NCI-H748 treated with DMSO at 0.1 percent for 48 hours (cell line): Measurements from ENCODE around the gene ERC1.
"Not testable (repeated sequence)": the region's sequence is repeated elsewhere in the genome, so short reads cannot be mapped to it uniquely, and the experiment has no call there.

Experiments
- DNase-seq: peaks from one replicate; lab custom pipeline; 2025; lab: John Stamatoyannopoulos, UW

ERC1 gene

GRCh38 chr12:1319212-1319611 lies 328.2 kb downstream of the ERC1 start:
- no peak for DNase-seq

- DNase-seq = no peak
These were observed 329.0 kb downstream of the ERC1 start for GRCh38 chr12:1320021-1320420.

DNA sequence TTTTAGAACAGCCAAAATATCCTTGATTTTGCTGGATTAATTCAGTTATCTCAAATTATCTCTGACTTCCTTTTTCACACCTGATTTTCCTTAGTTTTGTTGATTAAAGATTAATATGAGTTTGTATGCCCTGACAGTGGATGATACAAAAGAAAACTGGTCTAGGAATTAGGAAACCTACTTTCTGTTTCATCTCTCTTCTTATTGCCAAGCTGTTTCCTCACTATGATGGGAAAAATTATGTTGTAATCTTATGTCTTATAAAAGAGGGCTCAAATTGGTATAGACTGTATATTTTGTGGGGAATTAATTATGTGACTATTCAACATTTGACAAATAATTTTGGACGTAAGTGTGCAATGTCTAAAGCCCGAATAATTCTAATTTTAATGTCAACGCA lies 331.8 kb downstream of the ERC1 start:
- DNase-seq = no peak

- no peak for DNase-seq
These were observed 333.1 kb downstream of the ERC1 start for GRCh38 chr12:1324099-1324498.

DNA sequence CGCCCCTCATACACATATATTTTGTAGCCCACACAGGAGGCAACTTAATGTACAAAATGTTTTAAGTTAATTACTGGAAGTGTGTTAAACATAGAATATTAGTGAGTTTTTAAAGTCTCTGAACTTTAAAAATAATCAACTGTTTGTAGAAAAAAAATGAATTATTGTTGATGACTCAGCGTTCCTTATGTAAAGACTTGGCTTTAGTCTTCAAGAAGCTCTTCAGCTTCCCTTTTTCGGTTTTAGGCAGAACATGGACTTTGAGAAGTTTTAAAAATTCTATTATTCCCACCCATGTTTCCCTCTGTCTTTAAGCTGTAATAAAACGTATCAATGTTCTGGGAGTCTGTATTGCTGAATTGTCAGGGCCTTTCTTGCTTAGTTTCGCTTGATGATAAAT lies 333.9 kb downstream of the ERC1 start:
- DNase-seq = no peak

DNA sequence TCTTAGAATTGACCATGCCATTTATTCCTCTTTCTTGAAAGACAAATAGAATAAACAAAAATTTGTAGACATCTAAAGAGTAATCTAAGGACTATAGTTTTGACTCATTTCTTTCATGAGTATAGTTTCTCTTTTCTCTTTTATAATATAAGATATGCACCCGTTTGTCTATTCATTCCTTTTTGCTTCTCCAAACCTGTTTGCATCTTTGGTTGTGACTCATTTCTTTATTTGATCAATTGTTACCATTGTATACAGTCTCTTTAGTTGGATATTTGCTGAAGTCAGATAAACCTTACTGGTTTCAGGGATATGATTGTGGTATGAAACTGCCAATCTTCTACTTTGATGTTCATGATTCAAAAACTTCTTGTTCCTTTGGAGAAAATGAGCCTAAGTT lies 334.6 kb downstream of the ERC1 start:
- no peak for DNase-seq

GRCh38 chr12:1326258-1326657 lies 335.2 kb downstream of the ERC1 start:
- DNase-seq = no peak

GRCh38 chr12:1328391-1328790 lies 337.4 kb downstream of the ERC1 start:
- DNase-seq = no peak

- DNase-seq = no peak
These were observed 338.9 kb downstream of the ERC1 start for GRCh38 chr12:1329784-1330476.

GRCh38 chr12:1330477-1330827 lies 339.4 kb downstream of the ERC1 start:
- no peak for DNase-seq

GRCh38 chr12:1332327-1332726 lies 341.3 kb downstream of the ERC1 start:
- DNase-seq = no peak

DNA sequence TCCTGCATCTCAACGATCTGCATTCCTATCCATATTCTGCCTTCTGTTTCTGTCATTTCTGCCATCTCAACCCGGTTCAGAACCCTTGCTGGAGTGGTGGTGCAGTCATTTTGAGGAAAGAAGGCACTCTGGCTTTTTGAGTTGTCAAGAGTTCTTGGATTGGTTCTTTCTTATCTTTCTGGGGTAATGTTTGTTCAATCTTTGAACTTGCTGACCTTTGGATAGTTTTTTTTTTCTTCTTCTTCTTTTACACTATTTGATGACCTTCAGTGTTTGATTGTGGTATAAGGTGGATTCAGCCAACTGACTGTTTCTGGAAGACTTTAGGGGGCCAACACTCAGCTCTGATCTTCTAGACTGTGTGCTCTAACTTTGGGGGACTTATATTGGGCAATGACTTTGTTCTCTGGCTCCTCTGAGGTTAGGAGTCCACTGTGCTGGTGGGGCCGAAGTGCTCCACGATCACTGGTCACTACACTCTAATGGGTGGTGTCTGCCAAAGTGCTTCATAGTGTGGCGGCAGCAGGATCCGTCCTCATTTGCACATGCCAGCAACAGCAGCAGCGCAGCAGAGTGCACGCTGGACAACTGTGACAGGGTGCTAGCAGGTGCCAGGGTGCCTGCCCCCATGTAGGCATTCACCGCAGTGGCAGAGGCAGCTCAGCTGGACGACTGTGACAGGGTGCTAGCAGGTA lies 347.6 kb downstream of the ERC1 start:
- DNase-seq = no peak

DNA sequence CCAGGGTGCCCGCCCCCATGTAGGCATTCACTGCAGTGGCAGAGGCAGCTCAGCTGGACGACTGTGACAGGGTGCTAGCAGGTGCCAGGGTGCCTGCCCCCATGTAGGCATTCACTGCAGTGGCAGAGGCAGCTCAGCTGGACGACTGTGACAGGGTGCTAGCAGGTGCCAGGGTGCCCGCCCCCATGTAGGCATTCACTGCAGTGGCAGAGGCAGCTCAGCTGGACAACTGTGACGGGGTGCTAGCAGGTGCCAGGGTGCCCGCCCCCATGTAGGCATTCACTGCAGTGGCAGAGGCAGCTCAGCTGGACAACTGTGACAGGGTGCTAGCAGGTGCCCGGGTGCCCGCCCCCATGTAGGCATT lies 348.1 kb downstream of the ERC1 start:
- not testable (repeated sequence) for DNase-seq

- DNase-seq = no peak
These were observed 348.7 kb downstream of the ERC1 start for GRCh38 chr12:1339618-1340319.

- not testable (repeated sequence) for DNase-seq
These were observed 350.2 kb downstream of the ERC1 start for GRCh38 chr12:1341270-1341669.

- no peak for DNase-seq
These were observed 352.4 kb downstream of the ERC1 start for GRCh38 chr12:1343422-1343821.

- no peak for DNase-seq
These were observed 353.2 kb downstream of the ERC1 start for GRCh38 chr12:1344245-1344644.

GRCh38 chr12:1346126-1346525 lies 355.1 kb downstream of the ERC1 start:
- no peak for DNase-seq

DNA sequence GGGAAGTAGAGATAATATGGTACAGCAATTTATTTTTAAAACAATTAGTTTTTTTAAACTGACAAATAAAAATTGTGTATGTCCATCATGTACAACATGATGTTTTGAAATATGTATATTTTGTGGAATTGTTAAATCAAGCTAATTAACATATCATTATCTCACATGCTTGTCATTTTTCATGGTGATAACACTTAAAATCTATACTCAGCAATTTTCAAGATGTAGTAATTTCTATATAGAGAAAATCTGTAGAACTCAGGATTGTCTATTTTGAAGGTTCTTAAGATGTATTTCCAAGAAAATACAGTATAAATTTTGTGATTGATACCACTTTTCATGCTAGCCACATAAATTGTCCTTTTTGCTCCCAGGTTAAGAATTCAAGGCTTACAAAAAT lies 356.3 kb downstream of the ERC1 start:
- no peak for DNase-seq

DNA sequence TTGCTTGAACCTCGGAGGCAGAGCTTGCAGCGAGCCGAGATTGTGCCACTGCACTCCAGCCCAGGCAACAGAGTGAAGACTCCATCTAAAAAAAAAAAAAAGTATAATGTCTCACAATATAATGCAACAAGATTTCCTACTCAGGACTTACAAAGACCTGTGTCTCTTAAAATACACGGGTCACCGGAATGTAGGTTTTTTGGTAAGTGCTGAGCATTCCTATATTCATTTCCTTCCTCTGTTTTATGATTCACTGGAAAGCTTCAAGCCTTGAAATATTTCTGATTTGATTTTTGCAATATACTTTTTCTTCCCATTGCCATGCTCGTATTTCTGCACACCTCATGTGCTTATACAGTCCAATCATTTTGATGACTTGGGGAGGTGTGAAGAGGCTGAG lies 357.6 kb downstream of the ERC1 start:
- no peak for DNase-seq

GRCh38 chr12:1350055-1350933 lies 359.3 kb downstream of the ERC1 start:
- DNase-seq = no peak

- DNase-seq = no peak
These were observed 359.9 kb downstream of the ERC1 start for GRCh38 chr12:1350934-1351240.

GRCh38 chr12:1351926-1352325 lies 360.9 kb downstream of the ERC1 start:
- no peak for DNase-seq
